KOPT-K1 (cell line): Measurements from ENCODE around the gene LKAAEAR1.

Experiments
- H3K27ac ChIP-seq: fragments of 200-600 bp; sonication (generic); 2 replicates; pipeline ENCODE4 v1.5.1; 2016; ENCODE audit warnings: antibody characterized with exemption, mild to moderate bottlenecking, low read depth, low read length; ENCODE audit not compliant: poor library complexity, severe bottlenecking
- H3K36me3 ChIP-seq: fragments of 200-600 bp; sonication (generic); 2 replicates; pipeline ENCODE4 v1.5.1; 2017; ENCODE audit warnings: antibody characterized with exemption, mild to moderate bottlenecking, low read length, moderate library complexity; ENCODE audit not compliant: insufficient read depth
- H3K9me3 ChIP-seq: fragments of 200-600 bp; sonication (generic); 2 replicates; pipeline ENCODE4 v1.5.1; 2017; ENCODE audit warnings: antibody characterized with exemption, low read length, mild to moderate bottlenecking; ENCODE audit not compliant: insufficient read depth, poor library complexity, severe bottlenecking

The LKAAEAR1 gene

GRCh38 chr20:64038565-64039292, 45.5 kb downstream of the LKAAEAR1 start:
- peaks cover 8% of the 10 kb centered on the region; the same call in 1 of the 2 replicates for H3K36me3 ChIP-seq
- H3K9me3 ChIP-seq = no peaks in the 10 kb centered on the region
- H3K27ac ChIP-seq = peak overlapping the region; percentile 62

DNA sequence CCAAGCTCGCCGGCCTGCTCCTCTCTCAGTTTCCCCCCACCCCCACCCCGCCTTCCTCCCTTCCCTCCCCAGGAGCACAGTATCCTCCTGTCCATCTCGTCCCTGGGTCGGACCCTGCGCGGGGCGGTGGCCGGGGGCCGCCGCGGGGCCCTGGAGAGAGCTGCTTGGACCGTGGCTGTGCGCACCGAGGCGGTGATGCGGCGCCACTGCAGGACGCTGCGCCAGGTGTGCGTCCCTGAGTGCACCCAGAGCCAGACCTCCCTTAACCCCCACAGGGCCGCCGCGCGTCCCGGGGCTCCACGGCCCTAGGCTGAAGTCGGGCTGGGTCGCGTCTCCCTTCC, 46.0 kb downstream of the LKAAEAR1 start:
- Histone ChIP-seq H3K9me3 (no peaks in the 10 kb centered on the region), H3K36me3 (peaks cover 13% of the 10 kb centered on the region; the same call in 1 of the 2 replicates), H3K27ac (peak overlapping the region; percentile 62)

DNA sequence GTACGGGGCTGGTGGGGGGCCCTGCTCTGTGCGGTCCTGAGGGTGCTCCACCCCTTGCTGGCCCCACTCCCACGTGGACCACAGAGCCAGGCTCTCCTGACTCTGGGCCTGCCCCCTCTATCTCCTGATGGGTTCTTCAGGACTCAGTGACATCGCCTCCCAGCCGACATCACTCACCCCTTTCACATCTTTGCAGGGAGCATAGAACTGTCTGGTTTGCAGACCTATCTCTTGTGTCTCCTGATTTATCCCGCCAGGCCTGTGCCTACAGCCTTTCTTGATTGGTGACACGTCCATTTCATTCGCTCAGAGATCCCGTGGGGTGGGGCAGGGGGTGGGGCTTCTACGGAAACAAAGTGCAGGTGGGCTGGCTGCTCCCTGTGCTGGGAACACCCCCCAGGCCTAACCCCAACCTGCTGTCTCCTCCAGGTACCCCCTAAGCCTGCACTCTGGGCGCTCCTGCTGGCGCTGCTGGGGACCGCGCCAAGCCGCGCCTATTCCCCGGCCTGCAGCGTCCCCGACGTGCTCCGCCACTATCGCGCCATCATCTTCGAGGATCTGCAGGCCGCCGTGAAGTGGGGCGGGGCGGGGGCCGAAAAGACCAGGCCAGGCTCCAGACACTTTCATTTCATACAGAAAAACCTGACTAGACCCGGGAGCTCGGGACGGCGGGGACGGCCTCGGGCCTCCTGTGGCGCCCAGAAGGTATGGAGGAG, 46.5 kb downstream of the LKAAEAR1 start:
- Histone ChIP-seq H3K9me3 (no peaks in the 10 kb centered on the region), H3K27ac (peak overlapping the region; percentile 91), H3K36me3 (peaks cover 18% of the 10 kb centered on the region)

DNA sequence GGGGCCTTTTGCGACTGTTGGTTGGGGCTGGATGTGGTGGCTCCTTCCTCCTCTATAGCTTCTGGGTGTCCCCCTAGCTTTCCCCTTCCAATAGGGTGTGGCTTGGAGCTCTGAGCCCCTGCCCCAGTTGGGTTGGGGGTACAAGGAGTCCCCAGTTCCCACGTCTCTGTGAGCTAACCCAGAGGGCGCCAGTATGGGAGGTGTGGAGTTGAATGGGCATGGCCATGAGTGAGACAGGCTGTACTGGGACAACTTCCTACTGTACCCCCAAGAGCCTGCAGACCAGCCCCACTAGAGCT, 47.0 kb downstream of the LKAAEAR1 start:
- H3K9me3 ChIP-seq = no peaks in the 10 kb centered on the region
- peak overlapping the region; percentile 91 for H3K27ac ChIP-seq
- H3K36me3 ChIP-seq = peaks cover 24% of the 10 kb centered on the region

- Histone ChIP-seq H3K36me3 (peaks cover 29% of the 10 kb centered on the region), H3K9me3 (no peaks in the 10 kb centered on the region), H3K27ac (peak overlapping the region; percentile 91)
These were observed 47.6 kb downstream of the LKAAEAR1 start for GRCh38 chr20:64036346-64037198.

GRCh38 chr20:64035933-64036345, 48.3 kb downstream of the LKAAEAR1 start, which contains the start of gene C20orf204:
TSS of gene C20orf204 (plus strand) at chr20:64036182. CDS start at chr20:64036324, 142 bp downstream.
- H3K36me3 ChIP-seq = peaks cover 35% of the 10 kb centered on the region
- no peaks in the 10 kb centered on the region for H3K9me3 ChIP-seq
- H3K27ac ChIP-seq = peak within 1 kb of the TSS; percentile 91

- Histone ChIP-seq H3K9me3 (no peaks in the 10 kb centered on the region), H3K36me3 (peaks cover 41% of the 10 kb centered on the region), H3K27ac (peak overlapping the region; percentile 91)
These were observed 48.9 kb downstream of the LKAAEAR1 start for GRCh38 chr20:64035066-64035932.

DNA sequence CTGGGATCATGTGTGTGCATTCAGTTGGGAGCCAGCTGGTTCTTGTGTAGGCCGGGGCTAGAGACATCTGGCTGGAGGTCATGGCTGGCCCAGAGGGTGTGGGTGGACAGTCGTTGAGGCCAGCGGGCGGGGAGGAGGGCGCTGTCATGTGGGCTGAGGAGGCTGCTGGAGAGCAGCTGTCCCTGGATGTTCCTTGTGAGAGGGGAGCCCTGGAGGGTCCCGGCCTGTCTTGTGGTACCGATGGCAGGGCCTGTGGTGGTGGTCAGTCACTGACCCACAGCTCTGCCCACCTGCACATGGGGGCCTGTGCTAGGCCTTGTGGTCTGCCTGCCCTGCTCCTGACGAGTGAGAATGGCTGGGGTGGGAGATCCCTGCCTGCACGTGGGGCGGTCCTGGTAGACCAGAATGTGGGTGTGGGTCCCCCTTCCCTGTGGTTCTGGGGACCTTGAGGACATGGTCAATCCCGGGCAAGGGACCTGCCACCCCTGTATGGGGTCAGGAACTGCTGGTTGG, 50.2 kb downstream of the LKAAEAR1 start:
- H3K27ac ChIP-seq = peak overlapping the region; percentile 91
- peaks cover 54% of the 10 kb centered on the region for H3K36me3 ChIP-seq
- no peaks in the 10 kb centered on the region for H3K9me3 ChIP-seq
